ENCODE results near the gene IGF2R.
"Not testable (repeated sequence)": the region's sequence is repeated elsewhere in the genome, so short reads cannot be mapped to it uniquely, and the experiment has no call there.

The IGF2R gene

GRCh38 chr6:159952289-159953005 lies 16.4 kb upstream of the IGF2R start:
- H3K27ac ChIP-seq = no peak overlapping the region
- no peak for DNase-seq (ENCODE audit: low read depth, low spot score)

GRCh38 chr6:159953091-159953601 lies 15.7 kb upstream of the IGF2R start:
- H3K27ac ChIP-seq = no peak overlapping the region
- DNase-seq (ENCODE audit: low read depth, low spot score) = no peak

GRCh38 chr6:159955945-159956361 lies 12.9 kb upstream of the IGF2R start:
- no peak for DNase-seq (ENCODE audit: low read depth, low spot score)
- no peak overlapping the region for H3K27ac ChIP-seq

DNA sequence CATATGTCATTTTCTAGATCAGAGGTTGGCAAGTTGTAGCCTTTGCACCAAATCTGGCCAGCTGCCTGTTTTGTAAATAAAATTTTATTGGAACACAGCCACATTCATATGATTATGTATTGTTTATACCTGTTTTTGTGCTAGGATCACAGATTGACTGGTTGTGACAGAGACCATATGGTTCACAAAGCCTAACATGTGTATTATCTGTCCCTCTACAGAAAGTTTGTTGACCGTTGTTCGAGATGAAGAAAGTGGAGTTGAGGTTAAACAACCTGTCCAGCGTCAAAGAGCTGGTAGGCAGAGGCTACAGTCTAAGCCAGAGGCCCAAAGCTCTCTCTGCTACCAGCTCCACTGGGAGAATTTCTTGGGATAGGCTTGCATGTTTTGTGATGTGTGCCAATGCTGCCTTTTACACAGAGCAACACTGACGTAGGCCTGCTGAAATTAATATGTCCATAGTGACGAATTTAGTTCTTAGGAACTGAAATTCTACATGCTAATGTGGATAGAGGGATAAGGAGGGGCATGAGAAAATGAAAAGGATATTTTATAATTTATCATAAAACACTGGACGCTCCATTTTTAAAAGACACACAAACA lies 11.7 kb upstream of the IGF2R start:
- H3K27ac ChIP-seq = no peak overlapping the region
- DNase-seq (ENCODE audit: low read depth, low spot score) = no peak

GRCh38 chr6:159959165-159959975 lies 9.5 kb upstream of the IGF2R start:
- no peak for DNase-seq (ENCODE audit: low read depth, low spot score)
- H3K27ac ChIP-seq = no peak overlapping the region

GRCh38 chr6:159959976-159960384 lies 8.9 kb upstream of the IGF2R start:
- no peak for DNase-seq (ENCODE audit: low read depth, low spot score)
- H3K27ac ChIP-seq = no peak overlapping the region

DNA sequence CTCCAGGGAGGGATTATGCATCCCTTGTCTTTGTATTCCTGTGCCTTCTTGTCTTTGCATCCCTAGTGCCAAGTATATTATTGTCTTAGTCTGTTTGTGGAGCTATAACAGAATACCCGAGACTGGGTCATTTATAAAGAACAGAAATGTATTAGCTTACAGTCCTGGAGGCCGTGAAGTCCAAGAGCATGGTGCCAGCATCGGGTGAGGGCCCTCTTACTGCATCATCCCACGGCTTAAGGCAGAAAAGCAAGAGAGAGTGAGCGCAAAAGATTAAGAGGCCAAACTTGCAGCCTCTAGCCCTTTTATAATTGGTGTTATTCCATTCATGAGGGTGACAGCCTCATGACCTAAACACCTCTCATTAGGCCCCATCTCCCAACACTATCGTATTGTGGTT lies 8.4 kb upstream of the IGF2R start:
- no peak overlapping the region for H3K27ac ChIP-seq
- no peak for DNase-seq (ENCODE audit: low read depth, low spot score)

DNA sequence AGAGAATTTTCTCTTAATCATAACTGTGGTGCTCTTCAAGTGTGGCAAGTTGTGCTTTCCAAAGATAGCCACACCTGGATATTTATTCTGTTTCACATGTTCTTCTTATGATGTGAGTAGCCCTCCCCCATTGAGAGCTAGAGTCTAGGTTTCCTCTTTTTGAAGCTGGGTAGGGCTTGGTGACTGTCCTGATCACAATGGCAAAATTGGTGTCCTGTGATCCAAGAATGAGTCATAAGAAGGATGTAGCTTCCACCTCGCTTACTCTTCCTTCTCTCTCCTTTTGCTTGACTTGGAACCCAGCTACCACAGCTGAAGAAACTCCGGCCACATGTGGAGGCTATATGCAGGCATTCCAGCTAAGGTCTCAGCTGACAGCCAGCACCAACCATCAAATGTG lies 7.4 kb upstream of the IGF2R start:
- peak overlapping the region; percentile 67 for H3K27ac ChIP-seq
- DNase-seq (ENCODE audit: low read depth, low spot score) = peak; percentile 41

GRCh38 chr6:159963111-159963510 lies 5.8 kb upstream of the IGF2R start:
- no peak for DNase-seq (ENCODE audit: low read depth, low spot score)

GRCh38 chr6:159964046-159964445 lies 4.8 kb upstream of the IGF2R start:
- no peak overlapping the region for H3K27ac ChIP-seq

More at GRCh38 chr6:159963111-159963510, 5.8 kb upstream of the IGF2R start:
- H3K27ac ChIP-seq = no peak overlapping the region

DNA sequence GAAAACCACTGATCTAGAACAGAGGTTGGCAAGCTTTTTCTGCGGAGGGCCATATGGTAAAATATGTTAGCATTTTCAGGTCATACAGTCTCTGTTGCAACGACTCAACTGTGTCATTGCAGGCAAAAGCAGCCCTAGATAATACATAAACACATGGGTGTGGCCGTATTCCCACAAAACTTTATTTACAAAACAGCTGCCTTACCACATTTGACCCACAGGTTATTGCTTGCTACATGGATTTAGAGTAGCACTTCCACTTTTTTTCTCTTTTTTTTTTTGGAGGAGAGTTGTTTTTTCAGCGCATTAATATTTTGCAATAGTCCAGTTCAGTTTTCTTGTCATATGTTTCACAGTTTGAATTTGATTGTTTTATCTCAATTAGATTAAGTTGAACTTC lies 2.5 kb upstream of the IGF2R start:
- peak overlapping the region; percentile 97 for H3K27ac ChIP-seq

More at GRCh38 chr6:159964046-159964445, 4.8 kb upstream of the IGF2R start:
- DNase-seq (ENCODE audit: low read depth, low spot score) = no peak

DNA sequence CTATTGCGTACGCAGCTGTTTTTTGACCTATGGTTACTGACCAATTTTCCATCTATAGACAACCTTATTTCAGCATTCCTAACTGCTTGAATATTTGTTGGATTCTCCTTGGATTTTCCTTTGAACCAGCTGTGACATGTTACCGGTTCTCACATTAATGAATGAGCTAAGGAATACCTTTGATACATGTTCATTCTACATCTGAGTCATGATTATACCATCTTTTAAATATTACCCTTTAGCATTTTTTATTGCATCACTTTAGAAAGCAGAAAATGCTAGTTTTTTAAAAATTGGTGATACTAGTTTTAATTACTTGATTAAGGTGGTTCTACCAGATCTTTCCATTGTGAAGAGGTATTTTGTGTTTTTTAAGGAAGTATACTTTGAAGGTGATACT lies 1.9 kb upstream of the IGF2R start:
- peak overlapping the region; percentile 97 for H3K27ac ChIP-seq
- DNase-seq (ENCODE audit: low read depth, low spot score) = peak; percentile 29

More for the DNA sequence above, 2.5 kb upstream of the IGF2R start:
- DNase-seq (ENCODE audit: low read depth, low spot score) = no peak

- DNase-seq (ENCODE audit: low read depth, low spot score) = not testable (repeated sequence)
- H3K27ac ChIP-seq = peak overlapping the region; percentile 97
Observed at GRCh38 chr6:159967621-159968020, 1.3 kb upstream of the IGF2R start.

GRCh38 chr6:159969204-159969912 lies 476 bp downstream of the IGF2R start:
- DNase-seq (ENCODE audit: low read depth, low spot score) = no peak
- peak overlapping the region; percentile 97 for H3K27ac ChIP-seq

DNA sequence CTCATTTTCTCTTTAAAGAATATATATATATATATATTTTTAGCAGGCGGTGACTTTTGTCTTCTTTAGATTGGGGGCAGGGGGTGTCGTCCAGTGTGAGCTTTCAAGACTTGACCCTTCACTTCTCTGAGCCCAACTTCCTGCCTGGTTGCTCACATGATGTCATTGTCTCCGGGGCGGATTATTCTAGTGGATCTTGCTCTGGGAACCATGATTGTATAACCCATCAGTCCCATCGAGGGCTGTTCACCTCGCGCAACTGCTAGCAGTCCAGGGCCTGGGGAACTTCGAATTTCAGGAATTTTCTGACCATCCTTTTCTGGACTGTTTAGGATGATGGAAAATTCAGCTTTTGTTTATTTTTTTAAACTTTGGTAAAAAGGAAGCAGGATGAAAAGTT lies 1.0 kb downstream of the IGF2R start:
- DNase-seq (ENCODE audit: low read depth, low spot score) = no peak
- H3K27ac ChIP-seq = peak overlapping the region; percentile 97

DNA sequence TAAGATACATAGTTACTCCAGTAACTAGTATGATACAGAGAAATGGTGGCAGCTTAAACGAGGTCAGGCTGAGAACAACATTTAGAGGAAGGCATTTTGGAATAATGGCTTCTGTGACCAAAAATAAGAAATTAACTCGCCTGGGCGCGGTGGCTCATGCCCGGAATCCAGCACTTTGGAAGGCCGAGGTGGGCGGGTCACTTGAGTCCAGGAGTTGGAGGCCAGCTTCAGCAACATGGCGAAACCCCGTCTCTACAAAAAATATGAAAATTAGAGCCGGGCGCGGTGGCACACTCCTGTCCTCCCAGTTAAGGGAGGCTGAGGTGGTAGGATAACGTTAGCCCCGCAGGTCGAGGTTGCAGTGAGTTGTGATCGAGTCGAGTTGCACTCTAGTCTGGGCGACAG lies 1.8 kb downstream of the IGF2R start:
- H3K27ac ChIP-seq = no peak overlapping the region
- DNase-seq (ENCODE audit: low read depth, low spot score) = no peak

DNA sequence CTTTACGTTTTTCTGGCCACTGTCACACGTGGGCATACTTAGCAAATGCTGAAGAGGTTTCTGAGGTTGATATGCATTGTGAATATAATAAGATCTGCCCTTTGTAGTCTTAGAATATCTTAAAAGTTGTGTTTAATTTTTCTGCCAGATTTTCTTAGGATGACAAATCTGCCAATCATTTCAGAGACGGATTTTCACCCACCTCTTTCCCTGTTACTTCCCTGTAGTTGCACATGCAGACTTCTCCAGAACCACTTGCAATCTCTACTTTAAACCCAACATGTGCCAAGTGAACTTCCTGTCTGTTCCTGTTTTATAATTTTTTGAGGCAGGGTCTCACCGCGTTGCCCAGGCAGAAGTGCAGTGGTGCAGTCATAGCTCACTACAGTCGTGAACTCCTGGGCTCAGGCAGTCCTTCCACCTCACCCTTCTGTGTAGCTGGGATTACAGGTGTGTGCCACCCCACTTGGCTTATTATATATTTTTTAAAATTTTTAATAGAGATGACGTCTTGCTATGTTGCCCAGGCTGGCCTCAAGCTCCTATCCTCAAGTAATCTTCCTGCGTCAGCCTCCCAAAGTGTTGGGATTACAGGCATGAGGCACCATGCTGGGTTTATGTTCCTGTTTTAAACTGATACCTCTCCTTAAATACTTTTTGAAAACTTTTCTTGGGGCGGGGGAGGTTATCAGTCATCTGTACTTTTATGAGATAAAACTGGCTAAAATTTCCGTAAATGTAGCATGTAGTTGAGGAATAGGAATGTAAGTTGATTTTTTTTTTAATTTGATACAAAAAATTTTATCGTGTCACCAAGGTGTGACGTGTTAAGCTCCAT lies 2.7 kb downstream of the IGF2R start:
- no peak for DNase-seq (ENCODE audit: low read depth, low spot score)
- no peak overlapping the region for H3K27ac ChIP-seq

GRCh38 chr6:159972506-159973268 lies 3.8 kb downstream of the IGF2R start:
- H3K27ac ChIP-seq = peak overlapping the region; percentile 45
- no peak for DNase-seq (ENCODE audit: low read depth, low spot score)

GRCh38 chr6:159973406-159973805 lies 4.5 kb downstream of the IGF2R start:
- peak overlapping the region; percentile 45 for H3K27ac ChIP-seq

More at GRCh38 chr6:159973406-159973805, 4.5 kb downstream of the IGF2R start:
- no peak for DNase-seq (ENCODE audit: low read depth, low spot score)
